ENCODE results near the gene ATP5F1C.

The ATP5F1C gene

GRCh38 chr10:7855205-7855604, 67.2 kb downstream of the ATP5F1C start:
- no peaks in the 10 kb centered on the region for H4K20me1 ChIP-seq (ENCODE audit: insufficient read depth)
- no peak for TF ChIP-seq CTCF (conservative IDR thresholded peaks at IDR 0.05; ENCODE audit: low read depth, low read length)
- no peak overlapping the region for H2AFZ ChIP-seq (ENCODE audit: low read depth)
- H3K27me3 ChIP-seq (ENCODE audit: insufficient read depth, low read depth), result no peaks in the 10 kb centered on the region
- no peak overlapping the region for H3K9ac ChIP-seq
- H3K4me1 ChIP-seq (ENCODE audit: low read depth, poor library complexity, severe bottlenecking), result no peaks in the 10 kb centered on the region
- no peak overlapping the region for H3K4me2 ChIP-seq
- H3K79me2 ChIP-seq (ENCODE audit: insufficient read depth, low read depth), result peaks cover 4% of the 10 kb centered on the region; the same call in 1 of the 2 replicates
- no peaks in the 10 kb centered on the region for H3K36me3 ChIP-seq (ENCODE audit: insufficient read depth)
- H3K27ac ChIP-seq, result no peak overlapping the region
- no peak overlapping the region for H3K4me3 ChIP-seq (IDR thresholded peaks at IDR 0.05; ENCODE audit: insufficient read depth, low read depth, low read length)

DNA sequence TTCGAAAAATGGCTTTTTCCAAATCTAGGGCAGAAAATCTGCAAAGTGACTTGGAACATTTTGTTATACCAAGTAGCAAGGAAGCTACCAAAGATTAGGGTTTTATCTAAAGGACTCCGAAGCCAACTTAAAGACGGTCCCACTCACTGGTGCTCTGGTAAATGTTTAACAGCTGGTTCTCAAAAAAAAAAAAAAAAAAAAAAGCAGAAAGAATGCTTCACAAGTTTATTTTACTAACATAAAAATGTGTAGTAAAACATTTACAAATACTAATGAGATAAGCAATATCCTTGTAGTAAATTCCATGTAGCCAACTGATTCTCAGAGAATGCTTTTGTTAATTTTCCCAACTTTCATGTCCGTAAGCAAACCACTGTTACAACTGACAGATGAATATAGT, 68.7 kb downstream of the ATP5F1C start:
- Histone ChIP-seq H3K4me1 (ENCODE audit: low read depth, poor library complexity, severe bottlenecking) (no peaks in the 10 kb centered on the region), H3K9ac (no peak overlapping the region), H3K27me3 (ENCODE audit: insufficient read depth, low read depth) (no peaks in the 10 kb centered on the region), H3K79me2 (ENCODE audit: insufficient read depth, low read depth) (peaks cover 4% of the 10 kb centered on the region; the same call in 1 of the 2 replicates), H4K20me1 (ENCODE audit: insufficient read depth) (no peaks in the 10 kb centered on the region), H3K27ac (no peak overlapping the region), H2AFZ (ENCODE audit: low read depth) (no peak overlapping the region), H3K36me3 (ENCODE audit: insufficient read depth) (no peaks in the 10 kb centered on the region), H3K4me3 (IDR thresholded peaks at IDR 0.05; ENCODE audit: insufficient read depth, low read depth, low read length) (no peak overlapping the region), H3K4me2 (no peak overlapping the region)
- TF ChIP-seq CTCF (conservative IDR thresholded peaks at IDR 0.05; ENCODE audit: low read depth, low read length), result no peak

- H3K9ac ChIP-seq, result no peak overlapping the region
- no peaks in the 10 kb centered on the region for H3K27me3 ChIP-seq (ENCODE audit: insufficient read depth, low read depth)
- no peak overlapping the region for H3K27ac ChIP-seq
- no peaks in the 10 kb centered on the region for H4K20me1 ChIP-seq (ENCODE audit: insufficient read depth)
- TF ChIP-seq CTCF (conservative IDR thresholded peaks at IDR 0.05; ENCODE audit: low read depth, low read length), result no peak
- H3K4me3 ChIP-seq (IDR thresholded peaks at IDR 0.05; ENCODE audit: insufficient read depth, low read depth, low read length), result no peak overlapping the region
- H3K36me3 ChIP-seq (ENCODE audit: insufficient read depth), result no peaks in the 10 kb centered on the region
- H3K4me2 ChIP-seq, result no peak overlapping the region
- H3K4me1 ChIP-seq (ENCODE audit: low read depth, poor library complexity, severe bottlenecking), result no peaks in the 10 kb centered on the region
- H2AFZ ChIP-seq (ENCODE audit: low read depth), result no peak overlapping the region
- H3K79me2 ChIP-seq (ENCODE audit: insufficient read depth, low read depth), result peaks cover 4% of the 10 kb centered on the region; the same call in 1 of the 2 replicates
These were observed 69.3 kb downstream of the ATP5F1C start for GRCh38 chr10:7857262-7857661.
